HCT116 (cell line): ENCODE results near the gene CDC14A. TPM values are rescaled to one million over a fixed set of nuclear protein-coding genes. Genes with fewer than 3 reads are reported as not detected.

Experiments
- ATAC-seq: fragments of 200-7000 bp; cut with Tn5 transposase; 2 replicates; pipeline ENCODE4 v1.9.1; 2020; ENCODE audit warnings: mild to moderate bottlenecking, moderate library complexity
- BruUV-seq: library from RNA; stranded (reverse); fragments of 400-500 nt; replicated peaks from 2 replicates; lab custom pipeline; 2021; lab: Mats Ljungman, UMichigan
- CTCF ChIA-PET: fragments of 300-600 bp; sonication (Branson Sonifier 250); formaldehyde crosslinking; loops from one replicate; lab custom pipeline; 2021; ENCODE audit warnings: antibody characterized with exemption; lab: Charles Lee
- POLR2A ChIA-PET: fragments of 300-600, 350-600 bp; sonication (Branson Sonifier 250); formaldehyde crosslinking; loops from one replicate; lab custom pipeline; 2021; ENCODE audit warnings: antibody characterized with exemption; lab: Charles Lee
- RAD21 ChIA-PET, 2 experiments: fragments of 300-600 bp; sonication (Branson Sonifier 250); formaldehyde crosslinking; loops; one replicate each; lab custom pipeline; 2023; ENCODE audit warnings: low total read pairs in 2 of 2; ENCODE audit not compliant: uncharacterized antibody in 2 of 2, unreplicated experiment in 2 of 2, low non-redundant PET in 1 of 2; lab: Charles Lee
- DNase-seq: peaks from one replicate; pipeline ENCODE4 v3.0.0-alpha.2; 2010; ENCODE audit warnings: low read depth, low spot score
- H2AFZ ChIP-seq: fragments of 200-600 bp; shearing (Covaris generic), sonication (generic); 2 replicates; pipeline ENCODE4 v1.6.1; 2017; ENCODE audit warnings: low read depth, mixed run types, mixed read lengths, antibody characterized with exemption, low read length; ENCODE audit not compliant: poor library complexity, severe bottlenecking
- H3K27ac ChIP-seq: 2 replicates; pipeline ENCODE4 v1.5.1; 2012; ENCODE audit warnings: low read depth, low read length
- H3K27me3 ChIP-seq: fragments of 200-600 bp; sonication (generic); 2 replicates; pipeline ENCODE4 v1.6.1; 2016; ENCODE audit warnings: mixed run types, low read length, mixed read lengths; ENCODE audit not compliant: insufficient read depth
- H3K36me3 ChIP-seq, 2 experiments: fragments of 200-500 bp in 1 of 2; fragments of 200-600 bp in 1 of 2; sonication (Bioruptor generic) in 1 of 2; sonication (generic) in 1 of 2; 2 replicates each; pipeline versions ENCODE4 v1.5.1 to v1.6.1; 2014 to 2016; ENCODE audit warnings: low read length in 2 of 2, inconsistent platforms in 1 of 2, mixed read lengths in 1 of 2, mixed run types in 1 of 2; ENCODE audit not compliant: insufficient read depth in 2 of 2, control insufficient read depth in 1 of 2
- H3K4me1 ChIP-seq, 2 experiments: fragments of 200-600 bp in 1 of 2; sonication (generic) in 1 of 2; 2 replicates each; pipeline versions ENCODE4 v1.5.1 to v1.6.1; 2012 to 2017; ENCODE audit warnings: low read length in 2 of 2, inconsistent platforms in 1 of 2, mild to moderate bottlenecking in 1 of 2, mixed read lengths in 1 of 2, mixed run types in 1 of 2, moderate library complexity in 1 of 2; ENCODE audit not compliant: insufficient read depth in 2 of 2, control insufficient read depth in 1 of 2
- H3K4me2 ChIP-seq: fragments of 200-600 bp; sonication (generic); 2 replicates; pipeline ENCODE4 v1.6.1; 2017; ENCODE audit warnings: mixed run types, low read length, mixed read lengths
- H3K4me3 ChIP-seq, 2 experiments: fragments of 200-600 bp in 1 of 2; sonication (generic) in 1 of 2; replicated peaks in 1 of 2; 2 replicates each; pipeline ENCODE4 v1.5.1; 2011 to 2016; ENCODE audit warnings: low read length in 2 of 2, control low read depth in 1 of 2, low read depth in 1 of 2, mild to moderate bottlenecking in 1 of 2, mixed read lengths in 1 of 2, mixed run types in 1 of 2
- H3K79me2 ChIP-seq: fragments of 200-600 bp; sonication (generic); 2 replicates; pipeline ENCODE4 v1.6.1; 2017; ENCODE audit warnings: mild to moderate bottlenecking, mixed run types, low read length, moderate library complexity, mixed read lengths; ENCODE audit not compliant: insufficient read depth
- H3K9ac ChIP-seq: fragments of 200-600 bp; sonication (generic); 2 replicates; pipeline ENCODE4 v1.6.1; 2016; ENCODE audit warnings: low read length, mixed read lengths
- H3K9me2 ChIP-seq: fragments of 200-600 bp; sonication (generic), shearing (Covaris generic); 2 replicates; pipeline ENCODE4 v1.6.1; 2017; ENCODE audit warnings: mixed run types, mild to moderate bottlenecking, moderate library complexity; ENCODE audit not compliant: insufficient read depth
- H3K9me3 ChIP-seq, 2 experiments: fragments of 200-500 bp in 1 of 2; fragments of 200-600 bp in 1 of 2; sonication (Bioruptor generic) in 1 of 2; sonication (generic) in 1 of 2; 2 replicates each; pipeline ENCODE4 v1.6.1; 2014 to 2017; ENCODE audit warnings: low read length in 2 of 2, mixed read lengths in 2 of 2, inconsistent platforms in 1 of 2, low read depth in 1 of 2, mild to moderate bottlenecking in 1 of 2, mixed run types in 1 of 2, moderate library complexity in 1 of 2; ENCODE audit not compliant: control insufficient read depth in 1 of 2, insufficient read depth in 1 of 2
- H4K20me1 ChIP-seq: fragments of 200-600 bp; sonication (generic), shearing (Covaris generic); 2 replicates; pipeline ENCODE4 v1.6.1; 2017; ENCODE audit warnings: mixed run types, mild to moderate bottlenecking, moderate library complexity; ENCODE audit not compliant: insufficient read depth
- EZH2phosphoT487 ChIP-seq: fragments of 200-600 bp; IDR thresholded peaks from 2 replicates; pipeline ENCODE4 v1.6.1; 2018; ENCODE audit warnings: antibody characterized with exemption, borderline replicate concordance
- SRF ChIP-seq: IDR thresholded peaks from 2 replicates; pipeline ENCODE4 v1.6.1; 2012; ENCODE audit warnings: low read depth
- TCF7L2 ChIP-seq: IDR thresholded peaks from 2 replicates; pipeline ENCODE4 v1.7.0; 2011; ENCODE audit warnings: borderline replicate concordance, inconsistent platforms; ENCODE audit not compliant: insufficient read depth, insufficient read length; ENCODE audit errors: extremely low read depth
- intact Hi-C: fragments of 100-400 bp; cut with micrococcal nuclease; formaldehyde crosslinking; loops from 2 replicates; pipeline ENCODE4 v1.10.0; 2022
- total RNA-seq: library from RNA; stranded (reverse); gene quantifications from one replicate; pipeline ENCODE4 v1.2.1, GENCODE V29; 2021; ENCODE audit not compliant: unreplicated experiment

Gene CDC14A
- total RNA-seq, 1 experiment from 2014 or later = 5.1 TPM

DNA sequence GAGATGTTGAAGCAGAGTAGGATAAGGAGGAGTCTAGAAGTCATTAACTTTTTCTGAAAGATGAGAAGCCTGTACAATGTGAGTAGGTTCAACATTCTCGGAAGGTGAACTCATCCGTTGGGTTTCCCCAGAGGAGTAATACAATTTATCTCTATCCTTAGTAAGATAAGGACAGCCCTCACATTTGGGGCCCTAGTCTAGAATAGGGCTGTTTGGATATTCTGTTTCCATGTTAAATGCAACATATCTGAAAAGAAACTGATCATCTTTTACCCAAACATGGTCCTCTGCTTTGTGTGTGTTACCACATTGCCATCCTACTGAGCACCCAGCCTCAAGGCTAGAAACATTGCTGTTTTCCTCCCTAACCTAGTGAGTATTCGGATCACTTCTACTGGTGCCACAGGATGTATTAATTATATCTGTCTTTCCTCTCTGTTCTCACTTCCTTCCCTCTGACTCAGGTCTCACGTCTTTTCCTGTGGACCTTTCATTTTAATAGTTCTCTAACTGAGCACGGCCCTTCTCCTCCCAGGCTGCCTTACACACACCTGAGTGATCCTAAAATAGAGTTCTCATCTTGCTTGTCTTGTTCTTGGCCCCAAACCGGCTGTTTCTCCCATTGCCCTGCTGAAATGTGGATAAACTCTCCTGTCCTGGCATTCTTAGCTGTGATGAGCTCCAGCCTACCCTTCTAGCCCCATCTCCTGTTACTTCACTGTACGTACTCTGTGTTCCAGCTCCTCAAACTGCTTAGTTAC lies 91.7 kb downstream of the CDC14A start:
- Histone ChIP-seq H3K4me3 (no peak overlapping the region), H3K27ac (no peak overlapping the region), H3K9me2 (no peaks in the 10 kb centered on the region), H3K79me2 (no peaks in the 10 kb centered on the region), H3K36me3 (no peaks in the 10 kb centered on the region)
- TF ChIP-seq EZH2phosphoT487 (no peak), TCF7L2 (no peak)
- TF ChIP-seq, all 23 proteins: peak for 0
- no peak overlapping the region for H2AFZ ChIP-seq
- H3K4me1 ChIP-seq = no peaks in the 10 kb centered on the region
- H3K9ac ChIP-seq = no peak overlapping the region
- no TSS peak for BruUV-seq
- H3K27me3 ChIP-seq = no peaks in the 10 kb centered on the region
- POLR2A ChIA-PET = no interaction called here
- RAD21 ChIA-PET = no interaction called here
- no peaks in the 10 kb centered on the region for H3K9me3 ChIP-seq
- CTCF ChIA-PET = interaction anchor here (0.6 to 1.8 kb wide), 3 partner anchors 12 to 15 kb away, joined by 3 to 7 read pairs (median 4); no protein-coding TSS in a partner anchor
- H4K20me1 ChIP-seq = no peaks in the 10 kb centered on the region
- DNase-seq (no peak), ATAC-seq (no peak)
- H3K4me2 ChIP-seq = no peak overlapping the region
- intact Hi-C loops = no loop called here

GRCh38 chr1:100445565-100445964 lies 93.3 kb downstream of the CDC14A start:
- H3K9me2 ChIP-seq = no peaks in the 10 kb centered on the region
- no peak overlapping the region for H3K27ac ChIP-seq
- ChIA-PET RAD21 (no interaction called here), POLR2A (no interaction called here), CTCF (interaction anchor here (1.7 to 1.8 kb wide), 2 partner anchors 10 to 13 kb away, joined by 4 to 7 read pairs; no protein-coding TSS in a partner anchor)
- H3K36me3 ChIP-seq = no peaks in the 10 kb centered on the region
- H3K27me3 ChIP-seq = no peaks in the 10 kb centered on the region
- ATAC-seq (no peak), DNase-seq (no peak)
- H3K4me1 ChIP-seq = no peaks in the 10 kb centered on the region
- no peak overlapping the region for H3K9ac ChIP-seq
- intact Hi-C loops = no loop called here
- no peaks in the 10 kb centered on the region for H4K20me1 ChIP-seq
- H3K79me2 ChIP-seq = no peaks in the 10 kb centered on the region
- no peak overlapping the region for H2AFZ ChIP-seq
- TF ChIP-seq SRF (no peak), EZH2phosphoT487 (no peak)
- no TSS peak for BruUV-seq
- H3K4me3 ChIP-seq = no peak overlapping the region
- no peak overlapping the region for H3K4me2 ChIP-seq
- H3K9me3 ChIP-seq = no peaks in the 10 kb centered on the region
